Right atrium auricular region (tissue), 2 donors: Measurements from ENCODE around the gene CTNS. TPM values are rescaled to one million over a fixed set of nuclear protein-coding genes. Genes with fewer than 3 reads are reported as not detected.

ENCODE experiments used
- DNase-seq: peaks from one replicate; pipeline ENCODE4 v3.0.0-alpha.2; 2019; ENCODE audit warnings: low spot score
- H3K27ac ChIP-seq, 2 donors: fragments of 200-600 bp; sonication (generic); 1 replicate in 1 of 2; 2 replicates in 1 of 2; pipeline ENCODE4 v1.5.1; 2016 to 2019
- H3K27me3 ChIP-seq, 2 donors: fragments of 200-600 bp; sonication (generic); one replicate each; pipeline versions ENCODE4 v1.5.1 to v1.6.0; 2017 to 2019
- H3K36me3 ChIP-seq: fragments of 200-600 bp; sonication (generic); one replicate; pipeline ENCODE4 v1.5.1; 2016
- H3K4me1 ChIP-seq, 2 donors: fragments of 200-600 bp; sonication (generic); one replicate each; pipeline versions ENCODE4 v1.5.1 to v1.6.0; 2017 to 2019
- H3K4me3 ChIP-seq, 2 donors: fragments of 200-600 bp; sonication (generic); 1 replicate in 1 of 2; 2 replicates in 1 of 2; pipeline ENCODE4 v1.5.1; 2017 to 2019; ENCODE audit warnings: mild to moderate bottlenecking in 1 of 2, moderate library complexity in 1 of 2
- H3K9me3 ChIP-seq, 2 donors: fragments of 200-600 bp; sonication (generic); one replicate each; pipeline ENCODE4 v1.5.1; 2019
- total RNA-seq, 2 donors: library from RNA; depleted of rRNA; stranded (reverse); fragments of >200 nt; gene quantifications; one replicate each; pipeline ENCODE4 v1.1.0, GENCODE V29; 2016
- TF ChIP-seq, protein P1 (sequence below), 2 donors: fragments of 200-600 bp; sonication (generic); IDR thresholded peaks; one replicate each; pipeline ENCODE4 v1.5.1; 2019; ENCODE audit warnings: antibody characterized with exemption in 2 of 2

CTNS gene
- total RNA-seq, 2 donors from 2014 or later = 17.6 to 19.1 TPM

DNA sequence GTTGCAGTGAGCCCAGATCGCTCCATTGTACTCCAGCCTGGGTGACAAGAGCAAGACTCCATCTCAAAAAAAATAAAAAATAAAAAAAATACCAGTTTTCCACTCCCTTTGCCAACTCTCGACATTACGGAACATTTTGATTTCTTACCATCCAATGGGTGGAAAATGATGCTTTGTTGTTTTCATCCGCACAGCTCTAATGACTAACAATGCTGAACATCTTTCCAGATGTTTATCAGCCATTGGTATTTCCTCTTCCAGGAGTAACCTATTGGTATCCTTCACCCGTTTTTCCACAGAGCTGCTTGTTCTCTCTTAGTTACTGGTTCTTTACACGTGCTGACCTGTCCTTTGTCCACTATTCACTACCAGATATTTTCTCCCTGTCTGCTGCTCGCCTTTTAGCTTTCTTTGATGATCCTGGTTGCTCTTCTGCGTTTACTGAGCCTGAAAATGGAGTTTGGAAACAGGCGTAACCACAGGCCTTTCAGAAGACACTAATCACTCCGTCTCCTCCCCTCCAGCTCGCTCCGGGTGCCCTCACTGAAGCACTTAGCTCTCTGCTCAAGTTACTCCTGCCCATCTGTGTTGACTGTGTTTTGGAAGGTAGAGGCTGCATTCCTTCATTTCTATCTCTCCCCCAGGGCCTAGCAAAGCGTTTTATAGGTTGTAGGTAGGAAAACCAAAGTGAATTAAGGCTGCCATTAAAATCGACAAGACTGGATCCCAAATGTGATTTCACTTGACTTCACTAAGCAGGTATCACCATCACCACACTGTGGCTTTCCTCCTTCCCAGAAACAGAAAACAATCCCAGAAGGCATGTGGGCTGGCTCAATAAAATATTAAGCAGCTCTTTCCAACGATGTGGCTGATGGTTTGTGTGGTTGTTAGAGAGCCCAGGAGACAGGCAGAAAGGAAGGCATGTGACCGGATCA lies 9.5 kb upstream of the CTNS start:
- DNase-seq = no peak
- H3K4me3 ChIP-seq = no peak overlapping the region
- no peaks in the 10 kb centered on the region for H3K9me3 ChIP-seq
- TF ChIP-seq, protein P1, sequence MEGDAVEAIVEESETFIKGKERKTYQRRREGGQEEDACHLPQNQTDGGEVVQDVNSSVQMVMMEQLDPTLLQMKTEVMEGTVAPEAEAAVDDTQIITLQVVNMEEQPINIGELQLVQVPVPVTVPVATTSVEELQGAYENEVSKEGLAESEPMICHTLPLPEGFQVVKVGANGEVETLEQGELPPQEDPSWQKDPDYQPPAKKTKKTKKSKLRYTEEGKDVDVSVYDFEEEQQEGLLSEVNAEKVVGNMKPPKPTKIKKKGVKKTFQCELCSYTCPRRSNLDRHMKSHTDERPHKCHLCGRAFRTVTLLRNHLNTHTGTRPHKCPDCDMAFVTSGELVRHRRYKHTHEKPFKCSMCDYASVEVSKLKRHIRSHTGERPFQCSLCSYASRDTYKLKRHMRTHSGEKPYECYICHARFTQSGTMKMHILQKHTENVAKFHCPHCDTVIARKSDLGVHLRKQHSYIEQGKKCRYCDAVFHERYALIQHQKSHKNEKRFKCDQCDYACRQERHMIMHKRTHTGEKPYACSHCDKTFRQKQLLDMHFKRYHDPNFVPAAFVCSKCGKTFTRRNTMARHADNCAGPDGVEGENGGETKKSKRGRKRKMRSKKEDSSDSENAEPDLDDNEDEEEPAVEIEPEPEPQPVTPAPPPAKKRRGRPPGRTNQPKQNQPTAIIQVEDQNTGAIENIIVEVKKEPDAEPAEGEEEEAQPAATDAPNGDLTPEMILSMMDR (IDR thresholded peaks at IDR 0.05) = no peak
- no peaks in the 10 kb centered on the region for H3K27me3 ChIP-seq
- H3K4me1 ChIP-seq = peaks cover 0 to 8% of the 10 kb centered on the region in 2 donors
- peaks cover 69% of the 10 kb centered on the region for H3K36me3 ChIP-seq
- H3K27ac ChIP-seq = peak overlapping the region; percentile 9 to 48

- H3K4me1 ChIP-seq = peaks cover 0 to 8% of the 10 kb centered on the region in 2 donors
- DNase-seq = no peak
- H3K36me3 ChIP-seq = peaks cover 63% of the 10 kb centered on the region
- H3K4me3 ChIP-seq = no peak overlapping the region
- no peaks in the 10 kb centered on the region for H3K27me3 ChIP-seq
- TF ChIP-seq, protein P1 (IDR thresholded peaks at IDR 0.05) = no peak
- H3K9me3 ChIP-seq = no peaks in the 10 kb centered on the region
- peak overlapping the region in 1 of 2 donors; percentile 48 for H3K27ac ChIP-seq
Observed at GRCh38 chr17:3627769-3628167, 8.8 kb upstream of the CTNS start.

DNA sequence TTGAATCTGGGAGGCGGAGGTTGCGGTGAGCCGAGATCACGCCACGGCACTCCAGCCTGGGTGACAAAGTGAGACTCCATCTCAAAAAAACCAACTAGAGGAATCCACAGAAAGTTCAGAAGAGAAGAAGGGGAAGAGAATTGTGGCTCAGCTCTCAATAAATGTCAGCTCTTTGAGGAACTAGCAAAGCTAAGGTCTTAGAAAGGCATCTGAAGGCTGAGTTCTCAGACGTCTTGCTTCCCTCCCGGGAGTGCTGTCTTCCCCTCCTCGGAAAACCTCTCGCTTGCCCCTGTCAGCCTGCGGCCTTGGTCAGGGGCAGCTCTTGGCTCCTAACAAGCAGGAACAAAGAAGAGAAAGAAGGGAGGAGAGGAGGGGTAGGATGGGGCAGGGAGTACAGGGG lies 5.8 kb upstream of the CTNS start:
- Histone ChIP-seq H3K9me3 (no peaks in the 10 kb centered on the region), H3K4me1 (peaks cover 0 to 30% of the 10 kb centered on the region in 2 donors), H3K27ac (no peak overlapping the region), H3K4me3 (no peak overlapping the region), H3K27me3 (no peaks in the 10 kb centered on the region), H3K36me3 (peaks cover 36% of the 10 kb centered on the region)
- no peak for DNase-seq
- TF ChIP-seq, protein P1 (IDR thresholded peaks at IDR 0.05) = no peak

DNA sequence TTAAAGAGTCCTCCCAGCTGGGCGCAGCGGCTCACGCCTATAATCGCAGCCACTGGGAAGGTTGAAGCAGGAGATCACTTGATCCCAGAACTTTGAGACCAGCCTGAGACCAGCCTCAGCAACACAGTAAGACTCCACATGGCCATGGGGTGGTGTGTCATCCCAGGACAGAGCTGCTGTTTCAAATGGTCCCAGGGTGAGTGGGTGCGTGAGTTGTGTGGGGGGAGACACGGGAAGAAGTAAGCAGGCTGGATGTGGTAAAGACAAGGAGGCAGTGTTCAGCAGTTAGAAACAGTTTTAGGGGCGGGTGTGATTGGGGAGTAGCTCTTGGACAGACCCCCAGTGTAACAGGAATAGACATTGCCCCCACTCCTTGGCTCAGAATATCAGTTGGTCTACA lies 4.3 kb upstream of the CTNS start:
- no peak overlapping the region for H3K4me3 ChIP-seq
- H3K9me3 ChIP-seq = no peaks in the 10 kb centered on the region
- no peak for DNase-seq
- no peaks in the 10 kb centered on the region for H3K27me3 ChIP-seq
- peaks cover 28% of the 10 kb centered on the region for H3K36me3 ChIP-seq
- no peak overlapping the region for H3K27ac ChIP-seq
- peaks cover 0 to 35% of the 10 kb centered on the region in 2 donors for H3K4me1 ChIP-seq
- TF ChIP-seq, protein P1 (IDR thresholded peaks at IDR 0.05) = no peak

DNA sequence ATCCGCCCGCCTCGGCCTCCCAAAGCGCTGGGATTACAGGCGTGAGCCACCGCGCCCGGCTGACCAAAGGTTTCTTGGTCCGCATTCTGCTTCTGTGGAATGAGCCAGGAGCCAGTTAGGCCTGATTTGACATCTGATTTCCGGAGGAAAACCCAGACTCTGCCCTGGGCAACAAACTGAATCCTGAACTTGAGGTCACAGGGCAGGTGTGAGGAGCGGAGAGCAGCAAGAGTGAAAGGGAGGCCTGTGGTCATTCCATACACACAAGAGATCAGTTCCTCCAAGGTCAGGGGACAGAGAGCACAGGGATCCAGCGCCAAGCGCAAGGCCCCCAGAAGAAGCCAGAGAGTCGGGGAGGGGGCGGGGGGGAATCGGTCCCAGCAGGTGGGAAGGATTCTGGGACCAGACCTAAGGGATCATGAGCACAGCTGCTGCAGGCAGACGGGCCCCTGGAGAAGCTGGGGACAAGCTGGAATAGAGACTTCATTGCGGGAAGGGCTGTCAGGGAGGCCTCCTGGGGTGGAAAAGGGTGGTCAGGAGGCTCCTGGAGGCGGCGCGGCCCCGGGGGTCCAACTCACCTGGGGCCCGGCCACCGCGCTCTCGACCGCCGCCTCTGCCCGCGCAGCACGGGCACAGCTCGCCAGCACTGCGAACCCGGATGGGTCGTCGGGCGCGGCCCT lies 946 bp upstream of the CTNS start:
- Histone ChIP-seq H3K9me3 (no peaks in the 10 kb centered on the region), H3K4me3 (peak overlapping the region; percentile 84 to 99), H3K4me1 (peaks cover 0 to 46% of the 10 kb centered on the region in 2 donors), H3K27ac (peak overlapping the region; percentile 94 to 95), H3K36me3 (no peaks in the 10 kb centered on the region), H3K27me3 (no peaks in the 10 kb centered on the region)
- no peak for DNase-seq
- TF ChIP-seq, protein P1 (IDR thresholded peaks at IDR 0.05) = no peak
